PFSK-1 (cell line): ENCODE measurements around the gene RAP1GAP.

Source experiments
- FOXP2 ChIP-seq: optimal IDR thresholded peaks from 2 replicates; pipeline ENCODE3; 2011; ENCODE audit warnings: borderline replicate concordance, control low read depth, inconsistent platforms; ENCODE audit not compliant: insufficient read depth; ENCODE audit errors: extremely low read length, extremely low read depth
- POLR2AphosphoS5 ChIP-seq: IDR thresholded peaks from 2 replicates; pipeline ENCODE4 v1.6.1; 2012; ENCODE audit warnings: low read depth, mild to moderate bottlenecking, control low read depth, low read length, moderate library complexity
- SIN3A ChIP-seq: IDR thresholded peaks from 2 replicates; pipeline ENCODE4 v1.6.1; 2012; ENCODE audit warnings: mild to moderate bottlenecking, low read length, moderate library complexity, borderline replicate concordance; ENCODE audit not compliant: insufficient read depth
- TAF1 ChIP-seq: IDR thresholded peaks from 2 replicates; pipeline ENCODE4 v1.6.1; 2012; ENCODE audit warnings: low read length, control low read depth, borderline replicate concordance; ENCODE audit not compliant: insufficient read depth
- TF ChIP-seq, protein P1 (sequence below), 2 experiments: IDR thresholded peaks; 2 replicates each; pipeline versions ENCODE4 v1.6.1 to v1.8.0; 2011 to 2012; ENCODE audit warnings: low read depth in 2 of 2, low read length in 2 of 2, control low read depth in 1 of 2, inconsistent platforms in 1 of 2, mild to moderate bottlenecking in 1 of 2, moderate library complexity in 1 of 2; ENCODE audit not compliant: insufficient read depth in 1 of 2

The RAP1GAP gene

DNA sequence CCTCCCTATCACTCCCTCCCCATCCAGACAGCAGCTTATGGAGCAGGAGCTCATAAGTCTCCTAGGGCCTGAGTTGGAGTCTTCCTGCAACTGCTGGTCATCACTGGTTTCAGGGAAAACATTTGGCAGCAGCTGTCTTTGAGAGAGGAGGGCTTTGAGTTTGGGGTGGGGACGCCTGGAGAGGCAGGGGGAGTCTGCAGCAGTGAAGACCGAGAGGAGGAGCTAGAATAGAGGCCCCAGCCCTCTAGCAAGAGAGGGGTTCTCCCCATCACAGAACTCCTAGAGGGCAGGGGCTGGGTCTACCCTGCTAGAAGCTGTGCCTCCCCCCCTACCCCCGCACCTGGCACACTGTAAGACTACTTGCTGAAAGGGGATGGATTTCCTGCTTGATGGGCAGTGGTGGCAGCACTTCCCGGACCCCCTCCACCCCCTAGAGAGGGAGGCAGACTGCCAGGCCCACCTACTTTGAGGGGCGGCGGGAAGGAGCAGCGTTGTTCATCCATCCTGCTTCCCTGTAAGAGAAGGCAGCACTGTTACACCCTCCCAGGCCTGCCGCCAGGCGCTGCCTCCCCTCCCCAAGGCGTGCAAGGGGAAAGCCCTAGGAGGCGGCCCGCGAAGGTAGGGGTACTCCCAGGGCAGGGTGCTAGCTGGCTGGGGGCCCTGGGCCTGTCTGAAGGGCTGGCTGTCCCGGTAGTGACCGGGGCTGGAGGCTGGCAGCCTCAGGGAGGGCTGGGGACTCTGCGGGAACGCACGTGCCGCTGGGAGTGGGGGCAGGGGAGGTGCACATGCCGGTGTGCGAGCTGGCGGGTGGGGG, 50.4 kb downstream of the RAP1GAP start:
- TF ChIP-seq FOXP2, result no peak
- no peak for TF ChIP-seq POLR2AphosphoS5
- TF ChIP-seq, protein P1, sequence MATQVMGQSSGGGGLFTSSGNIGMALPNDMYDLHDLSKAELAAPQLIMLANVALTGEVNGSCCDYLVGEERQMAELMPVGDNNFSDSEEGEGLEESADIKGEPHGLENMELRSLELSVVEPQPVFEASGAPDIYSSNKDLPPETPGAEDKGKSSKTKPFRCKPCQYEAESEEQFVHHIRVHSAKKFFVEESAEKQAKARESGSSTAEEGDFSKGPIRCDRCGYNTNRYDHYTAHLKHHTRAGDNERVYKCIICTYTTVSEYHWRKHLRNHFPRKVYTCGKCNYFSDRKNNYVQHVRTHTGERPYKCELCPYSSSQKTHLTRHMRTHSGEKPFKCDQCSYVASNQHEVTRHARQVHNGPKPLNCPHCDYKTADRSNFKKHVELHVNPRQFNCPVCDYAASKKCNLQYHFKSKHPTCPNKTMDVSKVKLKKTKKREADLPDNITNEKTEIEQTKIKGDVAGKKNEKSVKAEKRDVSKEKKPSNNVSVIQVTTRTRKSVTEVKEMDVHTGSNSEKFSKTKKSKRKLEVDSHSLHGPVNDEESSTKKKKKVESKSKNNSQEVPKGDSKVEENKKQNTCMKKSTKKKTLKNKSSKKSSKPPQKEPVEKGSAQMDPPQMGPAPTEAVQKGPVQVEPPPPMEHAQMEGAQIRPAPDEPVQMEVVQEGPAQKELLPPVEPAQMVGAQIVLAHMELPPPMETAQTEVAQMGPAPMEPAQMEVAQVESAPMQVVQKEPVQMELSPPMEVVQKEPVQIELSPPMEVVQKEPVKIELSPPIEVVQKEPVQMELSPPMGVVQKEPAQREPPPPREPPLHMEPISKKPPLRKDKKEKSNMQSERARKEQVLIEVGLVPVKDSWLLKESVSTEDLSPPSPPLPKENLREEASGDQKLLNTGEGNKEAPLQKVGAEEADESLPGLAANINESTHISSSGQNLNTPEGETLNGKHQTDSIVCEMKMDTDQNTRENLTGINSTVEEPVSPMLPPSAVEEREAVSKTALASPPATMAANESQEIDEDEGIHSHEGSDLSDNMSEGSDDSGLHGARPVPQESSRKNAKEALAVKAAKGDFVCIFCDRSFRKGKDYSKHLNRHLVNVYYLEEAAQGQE (IDR thresholded peaks at IDR 0.05; ENCODE audit: insufficient read depth in 1 of 2, low read depth in 2 of 2, low read length in 2 of 2), result no peak
- TF ChIP-seq SIN3A, result no peak
- TF ChIP-seq TAF1, result no peak

DNA sequence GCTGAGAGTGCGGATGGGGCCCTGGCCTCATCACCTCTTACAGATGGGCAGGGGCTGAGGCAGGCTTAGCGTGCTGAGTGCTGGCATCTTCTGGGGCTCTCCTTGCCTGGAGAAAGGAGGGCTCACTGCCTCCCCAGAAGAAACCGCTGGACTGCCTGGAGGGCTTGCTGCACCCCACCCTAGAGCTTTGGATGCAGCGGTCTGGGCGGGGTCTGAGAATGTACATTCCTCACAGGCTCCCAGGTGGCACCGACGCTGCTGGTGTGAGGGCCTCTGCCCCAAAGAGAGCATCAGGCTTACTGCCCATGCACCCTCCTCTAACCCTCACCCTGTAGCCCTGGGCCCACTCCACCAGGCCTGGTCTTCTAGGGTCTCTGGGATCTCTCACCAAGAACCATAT, 51.1 kb downstream of the RAP1GAP start:
- TF ChIP-seq TAF1 (no peak), FOXP2 (no peak), SIN3A (no peak), POLR2AphosphoS5 (no peak)
- TF ChIP-seq, protein P1 (IDR thresholded peaks at IDR 0.05; ENCODE audit: insufficient read depth in 1 of 2, low read depth in 2 of 2, low read length in 2 of 2), result no peak

DNA sequence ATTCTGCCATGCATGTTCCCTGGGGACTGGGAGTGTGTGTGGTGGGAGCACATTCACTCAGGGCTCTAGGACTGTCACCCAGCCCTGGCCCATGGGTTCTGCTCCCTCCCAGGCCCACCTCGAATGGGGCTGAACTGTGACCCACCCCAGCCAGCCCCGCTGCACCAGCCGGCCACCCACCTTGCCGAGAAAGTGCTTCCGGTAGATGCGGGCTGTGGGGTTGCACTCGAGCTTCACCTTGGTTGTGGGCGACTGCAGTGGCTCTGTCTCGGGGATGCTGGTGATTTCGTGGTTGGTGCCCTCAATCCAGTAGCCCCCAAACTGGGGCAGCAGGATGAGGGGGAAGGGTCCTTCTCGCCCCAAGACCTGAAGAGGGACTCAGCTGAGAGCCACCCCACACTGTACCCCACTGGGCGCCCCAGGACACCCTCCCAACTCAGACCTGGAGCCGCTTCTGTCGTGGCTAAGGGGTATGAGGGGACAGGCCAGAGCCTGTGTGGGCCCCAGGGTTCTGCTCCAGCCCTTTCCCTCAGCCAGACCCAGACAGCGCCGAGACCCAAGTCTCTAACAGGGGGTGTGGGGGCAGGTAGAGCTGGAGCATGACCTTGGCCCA, 51.9 kb downstream of the RAP1GAP start:
- TF ChIP-seq POLR2AphosphoS5 (no peak), FOXP2 (no peak), SIN3A (no peak), TAF1 (no peak)
- TF ChIP-seq, protein P1 (IDR thresholded peaks at IDR 0.05; ENCODE audit: insufficient read depth in 1 of 2, low read depth in 2 of 2, low read length in 2 of 2), result no peak

DNA sequence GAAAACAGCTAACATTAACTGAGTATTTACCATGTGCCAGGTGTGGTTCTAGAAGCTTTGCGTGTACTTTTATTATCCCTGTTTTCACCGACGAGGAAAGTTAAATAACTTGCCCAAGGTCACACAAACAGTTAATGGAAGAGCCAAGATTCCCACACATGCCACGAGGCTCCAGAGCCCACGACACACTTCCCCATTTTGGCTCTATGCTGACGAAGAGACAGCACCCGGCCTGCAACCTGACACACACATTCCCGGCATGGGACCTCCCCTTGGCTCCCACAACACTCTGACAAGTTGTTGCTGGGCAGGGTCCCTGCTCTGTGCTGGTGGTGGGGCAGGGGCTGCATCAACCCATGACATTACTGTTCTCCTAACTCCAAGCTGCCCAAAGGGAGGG, 52.8 kb downstream of the RAP1GAP start:
- TF ChIP-seq FOXP2 (no peak), SIN3A (no peak), POLR2AphosphoS5 (no peak), TAF1 (no peak)
- TF ChIP-seq, protein P1 (IDR thresholded peaks at IDR 0.05; ENCODE audit: insufficient read depth in 1 of 2, low read depth in 2 of 2, low read length in 2 of 2), result no peak
